Astrocyte of the hippocampus (primary cell): ENCODE results near the gene RAD23A.
A peak's percentile ranks its signal among the peaks of the same experiment; 100 is the strongest.
"Not testable (repeated sequence)": the region's sequence is repeated elsewhere in the genome, so short reads cannot be mapped to it uniquely, and the experiment has no call there.

Source experiments
- DNase-seq: peaks from one replicate; pipeline ENCODE4 v3.0.0; 2011; ENCODE audit warnings: low read depth, low spot score

Gene RAD23A

GRCh38 chr19:12955575-12955974 lies 9.9 kb downstream of the RAD23A start:
- not testable (repeated sequence) for DNase-seq

- DNase-seq, result no peak
These were observed 10.3 kb downstream of the RAD23A start for GRCh38 chr19:12955996-12956395.

GRCh38 chr19:12956446-12957388 lies 11.1 kb downstream of the RAD23A start, which contains the start of gene GADD45GIP1:
Gene GADD45GIP1 (minus strand): TSS chr19:12957223. CDS start chr19:12957212, 11 bp downstream.
- DNase-seq, result peak; percentile 91

- not testable (repeated sequence) for DNase-seq
These were observed 11.8 kb downstream of the RAD23A start for GRCh38 chr19:12957389-12957952.

- DNase-seq, result no peak
These were observed 13.8 kb downstream of the RAD23A start for GRCh38 chr19:12959481-12959880.

- DNase-seq, result peak; percentile 90
These were observed 19.6 kb downstream of the RAD23A start for GRCh38 chr19:12965017-12965811.

GRCh38 chr19:12965812-12966135 lies 20.1 kb downstream of the RAD23A start:
- DNase-seq, result no peak

GRCh38 chr19:12967907-12968306 lies 22.2 kb downstream of the RAD23A start:
- DNase-seq, result no peak

GRCh38 chr19:12969292-12969988 lies 23.8 kb downstream of the RAD23A start, which contains the start of gene DAND5:
Gene DAND5 (plus strand): TSS chr19:12969576. CDS start chr19:12969661, 85 bp downstream.
- peak; percentile 29 for DNase-seq

GRCh38 chr19:12970070-12970820 lies 24.6 kb downstream of the RAD23A start:
- no peak for DNase-seq

- no peak for DNase-seq
These were observed 27.6 kb downstream of the RAD23A start for GRCh38 chr19:12973236-12973635.

- no peak for DNase-seq
These were observed 28.9 kb downstream of the RAD23A start for GRCh38 chr19:12974301-12975220.

- DNase-seq, result no peak
These were observed 29.6 kb downstream of the RAD23A start for GRCh38 chr19:12975221-12975741.

- DNase-seq, result not testable (repeated sequence)
These were observed 30.4 kb downstream of the RAD23A start for GRCh38 chr19:12976109-12976508.

- no peak for DNase-seq
These were observed 34.3 kb downstream of the RAD23A start for GRCh38 chr19:12979974-12980373.

GRCh38 chr19:12982648-12983047 lies 37.0 kb downstream of the RAD23A start:
- DNase-seq, result no peak

- DNase-seq, result no peak
These were observed 37.4 kb downstream of the RAD23A start for GRCh38 chr19:12983091-12983490.

GRCh38 chr19:12983542-12984142 lies 38.0 kb downstream of the RAD23A start:
- peak; percentile 96 for DNase-seq

- DNase-seq, result no peak
These were observed 38.5 kb downstream of the RAD23A start for GRCh38 chr19:12984143-12984627.
